HCT116 (cell line): ENCODE measurements around the gene KCNE1.

ENCODE experiments used
- CTCF ChIP-seq, 3 experiments: fragments of 200-600 bp in 1 of 3; sonication (generic) in 1 of 3; IDR thresholded peaks in 2 of 3; conservative IDR thresholded peaks in 1 of 3; 2 replicates each; pipeline ENCODE4 v1.5.1; 2012 to 2017; ENCODE audit warnings: low read depth in 2 of 3, low read length in 2 of 3, antibody characterized with exemption in 1 of 3, borderline replicate concordance in 1 of 3, control low read depth in 1 of 3, mild to moderate bottlenecking in 1 of 3, mixed read lengths in 1 of 3, mixed run types in 1 of 3, moderate library complexity in 1 of 3; ENCODE audit not compliant: insufficient read depth in 1 of 3
- POLR2A ChIP-seq: IDR thresholded peaks from 2 replicates; pipeline ENCODE4 v1.7.0; 2011; ENCODE audit warnings: borderline replicate concordance; ENCODE audit not compliant: insufficient read depth, insufficient read length; ENCODE audit errors: extremely low read depth
- ZFX ChIP-seq: fragments of 450-650 bp; IDR thresholded peaks from 2 replicates; pipeline ENCODE4 v1.6.1; 2017

- TF ChIP-seq POLR2A (no peak), CTCF (IDR thresholded peaks at IDR 0.05 in 2 of 3, conservative IDR thresholded peaks at IDR 0.05 in 1 of 3; ENCODE audit: borderline replicate concordance in 1 of 3, insufficient read depth in 1 of 3, low read depth in 2 of 3, low read length in 2 of 3) (no peak), ZFX (no peak)
These were observed 42.2 kb upstream of the KCNE1 start for GRCh38 chr21:34554227-34554626.
